Natural killer cell (primary cell): ENCODE data around the gene HOXC12. TPM values are rescaled to one million over a fixed set of nuclear protein-coding genes. Genes with fewer than 3 reads are reported as not detected.

ENCODE experiments used
- ATAC-seq, 3 donors: fragments of 150-1000 bp in 2 of 3; fragments of 200-7000 bp in 1 of 3; cut with Tn5 transposase; 1 replicate in 1 of 3; 2 replicates in 2 of 3; pipeline ENCODE4 v1.10.0; 2021; ENCODE audit warnings: mild to moderate bottlenecking in 2 of 3, moderate library complexity in 2 of 3
- DNase-seq, 2 donors: peaks; one replicate each; pipeline versions ENCODE4 v3.0.0 to v3.0.0-alpha.2; 2013 to 2021; ENCODE audit warnings: mixed read lengths in 1 of 2
- H3K27ac ChIP-seq: one replicate; pipeline ENCODE4 v1.5.1; 2013; ENCODE audit warnings: mild to moderate bottlenecking, low read length
- H3K27me3 ChIP-seq: one replicate; pipeline ENCODE4 v1.6.1; 2013; ENCODE audit warnings: low read length; ENCODE audit not compliant: control insufficient read depth, insufficient read depth
- H3K36me3 ChIP-seq: one replicate; pipeline ENCODE4 v1.6.1; 2013; ENCODE audit warnings: low read length; ENCODE audit not compliant: control insufficient read depth, insufficient read depth
- H3K4me1 ChIP-seq: one replicate; pipeline ENCODE4 v1.6.1; 2013; ENCODE audit warnings: low read length; ENCODE audit not compliant: control insufficient read depth, insufficient read depth
- H3K4me3 ChIP-seq: one replicate; pipeline ENCODE4 v1.5.1; 2013; ENCODE audit warnings: low read length
- H3K9me3 ChIP-seq: one replicate; pipeline ENCODE4 v1.6.1; 2013; ENCODE audit warnings: low read length; ENCODE audit not compliant: control insufficient read depth, insufficient read depth
- H3K27ac Mint-ChIP-seq, 2 donors: one replicate each; pipeline ENCODE4 v1.8.0; 2022; ENCODE audit warnings: mild to moderate bottlenecking in 2 of 2, mixed read lengths in 2 of 2, moderate library complexity in 1 of 2
- H3K27me3 Mint-ChIP-seq, 2 donors: one replicate each; pipeline ENCODE4 v1.8.0; 2022; ENCODE audit warnings: low read depth in 2 of 2, mixed read lengths in 2 of 2
- H3K36me3 Mint-ChIP-seq: one replicate; pipeline ENCODE4 v1.8.0; 2022; ENCODE audit warnings: mixed read lengths
- H3K4me1 Mint-ChIP-seq, 2 donors: one replicate each; pipeline ENCODE4 v1.8.0; 2022; ENCODE audit warnings: mixed read lengths in 2 of 2
- H3K4me3 Mint-ChIP-seq: one replicate; pipeline ENCODE4 v1.8.0; 2022; ENCODE audit warnings: mild to moderate bottlenecking, moderate library complexity, mixed read lengths
- H3K9me3 Mint-ChIP-seq, 2 donors: one replicate each; pipeline ENCODE4 v1.8.0; 2022; ENCODE audit warnings: mixed read lengths in 2 of 2
- WGBS: methylation state at CpG from one replicate; pipeline ENCODE4 v1.1.7; 2013; ENCODE audit warnings: missing lambda C conversion rate; ENCODE audit not compliant: insufficient coverage; 5-methylcytosine and 5-hydroxymethylcytosine counted together
- intact Hi-C: fragments of 100-400 bp; cut with micrococcal nuclease; formaldehyde crosslinking; loops from one replicate; pipeline ENCODE4 v1.14.2; 2022
- total RNA-seq, 4 donors: library from RNA; stranded (reverse); fragments of 120-200 nt in 1 of 4; gene quantifications; one replicate each; pipeline versions ENCODE4 v1.2.3 to v1.2.4, GENCODE V29; 2013 to 2022
- TF ChIP-seq, protein P1 (sequence below): fragments of 200-600 bp; IDR thresholded peaks from one replicate; pipeline ENCODE4 v1.8.0; 2022; ENCODE audit warnings: antibody characterized with exemption

HOXC12 gene
- total RNA-seq, 3 donors from 2014 or later (not counting 1 experiment from before 2014, with no cell fraction given): not detected

DNA sequence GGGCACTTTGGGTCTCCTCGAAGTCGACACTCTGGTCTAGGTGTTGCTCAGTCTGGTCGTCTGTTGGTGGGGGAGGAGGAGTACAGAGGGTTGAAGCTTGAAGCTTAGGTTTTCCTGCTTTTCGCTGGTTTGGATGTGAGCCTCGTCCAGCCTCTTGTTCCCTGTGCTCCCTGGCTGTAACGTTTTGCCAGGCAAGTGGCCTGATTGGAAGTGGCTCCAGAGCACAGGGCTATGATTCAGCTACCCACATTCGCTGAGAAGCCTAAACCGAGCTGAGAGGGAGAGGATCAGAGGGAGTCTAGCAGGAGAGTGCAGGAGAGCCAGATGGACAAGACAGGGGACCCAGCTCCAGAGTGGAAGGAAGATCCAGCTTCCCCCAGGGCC is 36.4 kb downstream of the HOXC12 start:
- Mint-ChIP-seq H3K27ac (no peak overlapping the region), H3K36me3 (peaks cover 5% of the 10 kb centered on the region), H3K27me3 (peaks cover 93 to 95% of the 10 kb centered on the region in 2 donors), H3K4me3 (no peak overlapping the region), H3K4me1 (peaks cover 47 to 63% of the 10 kb centered on the region in 2 donors), H3K9me3 (no peaks in the 10 kb centered on the region)
- H3K36me3 ChIP-seq: no peaks in the 10 kb centered on the region
- intact Hi-C loops: no loop called here
- whole genome bisulfite sequencing: 4% methylated on average over 8 of the region's 8 CpGs
- no peak for ATAC-seq
- peaks cover 95% of the 10 kb centered on the region for H3K27me3 ChIP-seq
- H3K4me1 ChIP-seq: peaks cover 37% of the 10 kb centered on the region
- DNase-seq: no peak
- no peak overlapping the region for H3K4me3 ChIP-seq
- no peaks in the 10 kb centered on the region for H3K9me3 ChIP-seq
- H3K27ac ChIP-seq: no peak overlapping the region
- TF ChIP-seq, protein P1, sequence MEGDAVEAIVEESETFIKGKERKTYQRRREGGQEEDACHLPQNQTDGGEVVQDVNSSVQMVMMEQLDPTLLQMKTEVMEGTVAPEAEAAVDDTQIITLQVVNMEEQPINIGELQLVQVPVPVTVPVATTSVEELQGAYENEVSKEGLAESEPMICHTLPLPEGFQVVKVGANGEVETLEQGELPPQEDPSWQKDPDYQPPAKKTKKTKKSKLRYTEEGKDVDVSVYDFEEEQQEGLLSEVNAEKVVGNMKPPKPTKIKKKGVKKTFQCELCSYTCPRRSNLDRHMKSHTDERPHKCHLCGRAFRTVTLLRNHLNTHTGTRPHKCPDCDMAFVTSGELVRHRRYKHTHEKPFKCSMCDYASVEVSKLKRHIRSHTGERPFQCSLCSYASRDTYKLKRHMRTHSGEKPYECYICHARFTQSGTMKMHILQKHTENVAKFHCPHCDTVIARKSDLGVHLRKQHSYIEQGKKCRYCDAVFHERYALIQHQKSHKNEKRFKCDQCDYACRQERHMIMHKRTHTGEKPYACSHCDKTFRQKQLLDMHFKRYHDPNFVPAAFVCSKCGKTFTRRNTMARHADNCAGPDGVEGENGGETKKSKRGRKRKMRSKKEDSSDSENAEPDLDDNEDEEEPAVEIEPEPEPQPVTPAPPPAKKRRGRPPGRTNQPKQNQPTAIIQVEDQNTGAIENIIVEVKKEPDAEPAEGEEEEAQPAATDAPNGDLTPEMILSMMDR: no peak

DNA sequence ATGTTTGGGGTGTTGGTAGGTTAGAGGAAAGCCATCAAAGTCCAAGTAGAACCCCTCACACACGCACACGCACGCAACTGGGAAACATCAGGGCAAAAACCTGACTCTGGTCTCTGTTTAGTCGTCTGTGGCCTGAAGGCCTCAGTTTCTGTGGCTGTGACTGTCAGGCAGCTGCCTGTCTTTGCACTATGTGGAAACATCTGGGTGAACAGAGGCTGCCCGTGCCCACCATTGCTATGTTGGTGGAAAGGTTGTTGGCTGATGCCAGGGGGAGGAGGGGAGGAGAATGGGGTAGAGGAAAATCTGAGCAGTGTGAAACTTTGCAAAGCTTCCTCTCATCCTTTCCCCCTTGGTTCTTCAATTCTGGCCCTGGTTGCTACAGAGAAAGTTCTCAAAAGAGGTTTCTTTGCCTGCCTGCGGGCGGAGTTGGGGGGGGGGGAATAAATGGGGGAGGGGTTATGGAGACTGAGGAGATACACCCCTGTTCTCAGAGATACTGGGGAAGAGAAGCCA is 37.7 kb downstream of the HOXC12 start:
- peaks cover 45% of the 10 kb centered on the region for H3K4me1 ChIP-seq

DNA sequence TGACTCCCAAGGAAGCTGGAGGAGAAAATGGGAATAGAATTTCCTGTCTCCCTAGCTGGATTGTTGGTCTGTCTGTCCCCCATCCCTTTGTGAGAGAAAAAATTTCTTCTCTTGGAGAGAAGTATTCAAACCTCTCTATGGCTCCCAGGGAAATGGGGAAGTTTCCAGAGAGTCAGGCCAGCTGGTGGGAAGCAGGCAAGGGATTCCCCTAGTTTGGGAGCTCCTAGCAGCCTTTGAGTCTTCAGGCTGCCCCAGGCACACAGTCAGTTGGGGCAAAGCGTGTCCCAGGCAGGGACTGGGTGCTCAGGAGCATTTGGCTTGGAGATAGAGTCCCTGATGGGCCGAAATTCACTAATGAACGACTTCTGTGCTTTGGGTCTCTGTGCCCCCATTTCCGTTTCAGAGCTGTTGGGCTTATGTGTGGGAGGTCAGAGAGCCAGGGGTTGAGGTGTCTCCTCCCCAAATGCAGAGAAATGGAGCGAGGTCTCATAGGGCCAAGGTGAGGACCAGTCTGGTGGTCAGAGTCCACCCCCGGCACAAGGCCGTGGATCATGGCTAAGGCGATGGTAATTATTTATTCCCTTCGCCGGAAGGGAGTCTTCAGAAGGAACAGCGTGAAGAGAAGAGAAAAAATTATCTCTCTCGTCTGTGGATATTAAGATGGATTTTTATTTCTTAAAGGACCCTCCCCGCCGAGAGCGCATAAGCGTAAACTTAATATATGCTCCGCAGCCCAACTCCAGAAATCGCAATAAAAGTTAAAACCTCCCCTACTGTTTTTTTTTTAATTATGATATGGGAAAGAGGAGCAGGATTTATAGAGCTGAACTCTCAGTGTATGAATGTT is 38.7 kb downstream of the HOXC12 start:
- Histone ChIP-seq H3K4me1 (peaks cover 48% of the 10 kb centered on the region), H3K4me3 (no peak overlapping the region), H3K36me3 (no peaks in the 10 kb centered on the region), H3K27me3 (peaks cover 95% of the 10 kb centered on the region), H3K27ac (no peak overlapping the region), H3K9me3 (peaks cover 3% of the 10 kb centered on the region)
- H3K27ac Mint-ChIP-seq: peak overlapping the region in 1 of 2 donors; percentile 63
- WGBS: 31% methylated on average over 12 of the region's 18 CpGs
- ATAC-seq (no peak), DNase-seq (no peak)
- TF ChIP-seq, protein P1: no peak
- no peaks in the 10 kb centered on the region for H3K9me3 Mint-ChIP-seq
- peaks cover 81 to 92% of the 10 kb centered on the region in 2 donors for H3K27me3 Mint-ChIP-seq
- intact Hi-C loops: no loop called here
- H3K4me3 Mint-ChIP-seq: peak overlapping the region; percentile 74
- H3K4me1 Mint-ChIP-seq: peaks cover 60 to 65% of the 10 kb centered on the region in 2 donors
- peaks cover 5% of the 10 kb centered on the region for H3K36me3 Mint-ChIP-seq

More for the DNA sequence above, 37.7 kb downstream of the HOXC12 start:
- TF ChIP-seq, protein P1: no peak
- Histone ChIP-seq H3K4me3 (no peak overlapping the region), H3K27ac (no peak overlapping the region), H3K27me3 (peaks cover 95% of the 10 kb centered on the region), H3K9me3 (peaks cover 3% of the 10 kb centered on the region), H3K36me3 (no peaks in the 10 kb centered on the region)
- Mint-ChIP-seq H3K36me3 (peaks cover 5% of the 10 kb centered on the region), H3K4me3 (no peak overlapping the region), H3K9me3 (no peaks in the 10 kb centered on the region), H3K27me3 (peaks cover 81 to 92% of the 10 kb centered on the region in 2 donors), H3K4me1 (peaks cover 56 to 59% of the 10 kb centered on the region in 2 donors), H3K27ac (no peak overlapping the region)
- no peak for ATAC-seq
- intact Hi-C loops: no loop called here
- 40% methylated on average over 7 of the region's 7 CpGs for WGBS
- DNase-seq: no peak
